Astrocyte of the spinal cord (primary cell): ENCODE measurements around the gene CFAP299.

Experiments
- DNase-seq: peaks from one replicate; pipeline ENCODE4 v3.0.0; 2011; ENCODE audit warnings: low read depth, low spot score
- H3K4me3 ChIP-seq: 2 replicates; pipeline ENCODE4 v1.5.1; 2011; ENCODE audit warnings: low read depth, mild to moderate bottlenecking, low read length, moderate library complexity
- CTCF ChIP-seq: IDR thresholded peaks from 2 replicates; pipeline ENCODE4 v1.5.1; 2012; ENCODE audit warnings: low read depth, mild to moderate bottlenecking, low read length, inconsistent platforms
- in situ Hi-C: cut with HindIII; loops from 2 replicates; pipeline ENCODE4 v1.10.0; 2017; ENCODE audit warnings: low sequenced_read_pairs

CFAP299 gene

GRCh38 chr4:80446664-80447063, 111.1 kb downstream of the CFAP299 start:
- H3K4me3 ChIP-seq: no peak overlapping the region
- no peak for DNase-seq
- in situ Hi-C loops: no loop called here
- no peak for TF ChIP-seq CTCF

GRCh38 chr4:80447493-80447892, 112.0 kb downstream of the CFAP299 start:
- in situ Hi-C loops: no loop called here
- TF ChIP-seq CTCF: no peak
- DNase-seq: no peak
- H3K4me3 ChIP-seq: no peak overlapping the region

GRCh38 chr4:80448056-80448455, 112.5 kb downstream of the CFAP299 start:
- no peak for DNase-seq
- no peak overlapping the region for H3K4me3 ChIP-seq
- in situ Hi-C loops: no loop called here
- no peak for TF ChIP-seq CTCF

- no peak overlapping the region for H3K4me3 ChIP-seq
- no peak for TF ChIP-seq CTCF
- no peak for DNase-seq
- in situ Hi-C loops: no loop called here
Observed at GRCh38 chr4:80452055-80452454, 116.5 kb downstream of the CFAP299 start.

- in situ Hi-C loops: no loop called here
- H3K4me3 ChIP-seq: no peak overlapping the region
- no peak for TF ChIP-seq CTCF
- DNase-seq: no peak
Observed at GRCh38 chr4:80452768-80453167, 117.2 kb downstream of the CFAP299 start.

GRCh38 chr4:80454040-80454439, 118.5 kb downstream of the CFAP299 start:
- in situ Hi-C loops: no loop called here
- H3K4me3 ChIP-seq: no peak overlapping the region
- DNase-seq: no peak
- no peak for TF ChIP-seq CTCF

GRCh38 chr4:80454556-80454955, 119.0 kb downstream of the CFAP299 start:
- no peak for DNase-seq
- no peak for TF ChIP-seq CTCF
- H3K4me3 ChIP-seq: no peak overlapping the region
- in situ Hi-C loops: no loop called here
